Measurements from ENCODE around the gene NINJ2.

Gene NINJ2

DNA sequence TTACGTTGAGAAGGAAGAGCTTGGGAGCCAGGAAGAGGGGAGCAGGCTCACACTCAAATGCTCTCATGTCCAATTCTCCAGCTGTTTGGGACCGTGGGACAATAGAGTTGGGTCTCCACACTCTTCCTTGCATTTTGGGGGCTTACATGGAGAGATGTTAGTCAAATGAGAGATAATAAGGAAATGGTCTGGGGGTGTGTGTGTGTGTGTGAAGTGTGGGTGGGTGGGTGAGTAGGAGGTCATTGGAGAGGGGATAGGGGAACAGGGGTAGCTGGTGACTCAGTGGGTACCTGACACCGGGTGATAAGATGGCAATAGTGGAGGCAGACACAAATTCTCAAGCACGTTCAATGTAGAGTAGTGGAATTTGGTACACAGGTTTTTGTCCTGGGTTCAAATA, 135.5 kb downstream of the NINJ2 start:
- DNase-seq (ENCODE audit: low read depth), result no peak

- no peak for DNase-seq (ENCODE audit: low read depth)
Observed at GRCh38 chr12:527241-527640, 136.0 kb downstream of the NINJ2 start.

- DNase-seq (ENCODE audit: low read depth), result no peak
Observed at GRCh38 chr12:526089-526488, 137.2 kb downstream of the NINJ2 start.

GRCh38 chr12:524167-524951, 138.9 kb downstream of the NINJ2 start:
- DNase-seq (ENCODE audit: low read depth), result no peak

- no peak for DNase-seq (ENCODE audit: low read depth)
Observed at GRCh38 chr12:522692-523378, 140.4 kb downstream of the NINJ2 start.

DNA sequence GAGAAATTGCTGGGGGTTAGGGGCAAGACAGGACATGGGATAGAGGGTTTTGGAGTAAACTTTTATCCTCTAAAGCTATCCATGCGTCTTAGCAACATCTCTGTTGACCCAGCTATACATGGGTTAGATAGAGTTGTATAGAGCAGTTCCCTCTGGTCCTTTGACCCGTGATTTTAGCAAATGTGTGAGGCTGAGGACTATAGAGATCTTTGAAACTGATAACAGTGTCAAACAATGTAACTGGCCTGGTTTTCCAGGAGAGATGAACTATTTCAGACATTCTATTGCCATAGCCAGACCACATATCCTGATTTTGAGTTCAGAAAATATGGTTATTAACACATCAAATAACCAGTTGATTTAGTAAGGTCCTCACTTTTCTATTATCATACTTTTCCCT, 143.1 kb downstream of the NINJ2 start:
- DNase-seq (ENCODE audit: low read depth), result no peak

- no peak for DNase-seq (ENCODE audit: low read depth)
Observed at GRCh38 chr12:517538-517937, 145.7 kb downstream of the NINJ2 start.
